Aorta (tissue), 5 donors: ENCODE data around the gene PACS2. TPM values are rescaled to one million over a fixed set of nuclear protein-coding genes. Genes with fewer than 3 reads are reported as not detected.

Source experiments
- ATAC-seq: fragments of 200-7000 bp; cut with Tn5 transposase; one replicate; pipeline ENCODE4 v1.9.1; 2022; ENCODE audit warnings: moderate library complexity; ENCODE audit not compliant: low FRiP score
- DNase-seq, 2 donors: peaks; one replicate each; pipeline ENCODE4 v3.0.0-alpha.2; 2020
- H3K27ac ChIP-seq, 2 donors: one replicate each; pipeline ENCODE4 v1.5.1; 2013; ENCODE audit warnings: low read length in 2 of 2, mild to moderate bottlenecking in 2 of 2, moderate library complexity in 2 of 2, control low read depth in 1 of 2, inconsistent platforms in 1 of 2, low read depth in 1 of 2
- H3K27me3 ChIP-seq, 2 donors: one replicate each; pipeline ENCODE4 v1.6.1; 2013; ENCODE audit warnings: control low read depth in 1 of 2, low read length in 1 of 2, mild to moderate bottlenecking in 1 of 2, moderate library complexity in 1 of 2; ENCODE audit not compliant: insufficient read depth in 2 of 2, control insufficient read depth in 1 of 2
- H3K36me3 ChIP-seq, 2 donors: one replicate each; pipeline ENCODE4 v1.6.1; 2013; ENCODE audit warnings: control low read depth in 1 of 2, low read length in 1 of 2, mild to moderate bottlenecking in 1 of 2; ENCODE audit not compliant: insufficient read depth in 2 of 2, control insufficient read depth in 1 of 2
- H3K4me1 ChIP-seq, 2 donors: one replicate each; pipeline ENCODE4 v1.6.1; 2013; ENCODE audit warnings: low read length in 2 of 2, control low read depth in 1 of 2, mild to moderate bottlenecking in 1 of 2, moderate library complexity in 1 of 2; ENCODE audit not compliant: insufficient read depth in 2 of 2, control insufficient read depth in 1 of 2
- H3K4me3 ChIP-seq, 2 donors: one replicate each; pipeline ENCODE4 v1.5.1; 2013; ENCODE audit warnings: low read length in 2 of 2, control low read depth in 1 of 2, mild to moderate bottlenecking in 1 of 2
- H3K9me3 ChIP-seq: one replicate; pipeline ENCODE4 v1.6.1; 2013; ENCODE audit warnings: mild to moderate bottlenecking, low read length; ENCODE audit not compliant: control insufficient read depth
- WGBS, 2 donors: extraction: QIAGEN DNeasy Blood & Tissue Kit; methylation state at CpG; one replicate each; pipeline ENCODE4 v1.1.7; 2013; 5-methylcytosine and 5-hydroxymethylcytosine counted together
- intact Hi-C, 2 donors: fragments of 100-400 bp; cut with DNase I; formaldehyde crosslinking; loops; one replicate each; pipeline versions ENCODE4 v1.14.2 to v1.15.0; 2022
- polyA plus RNA-seq, 2 donors: library from polyadenylated mRNA; stranded (reverse); fragments of 200-250 nt; gene quantifications; one replicate each; pipeline ENCODE4 v1.2.3, GENCODE V29; 2013
- total RNA-seq, 2 donors: library from RNA; stranded (reverse); fragmentation: NEBNext Ultra II Directional; extraction: Animal tissue kit (Norgen Biotek cat#: 25700); gene quantifications; one replicate each; pipeline ENCODE4 v1.2.1, GENCODE V29; 2021
- donor health status: healthy with polysubstance abuse.
- donor health status: Bipolar disorder and iron deficiency.
- donor health status: DM: no; HTN: no; CAD: no.
- donor health status: DM: no; HTN: no; CAD: no.
- donor health status: DM: yes; HTN: yes; CAD: no.

PACS2 gene
- total and polyA plus RNA-seq, 4 donors, result 17.2 to 140 (median 84.9) TPM

GRCh38 chr14:105316577-105316941, 2.0 kb downstream of the PACS2 start:
- no peaks in the 10 kb centered on the region for H3K9me3 ChIP-seq
- intact Hi-C loops, result no loop called here
- 87 to 88% methylated on average over 10 of the region's 10 CpGs for WGBS, 2 donors
- no peaks in the 10 kb centered on the region for H3K36me3 ChIP-seq
- no peak overlapping the region for H3K27ac ChIP-seq
- DNase-seq (no peak), ATAC-seq (no peak)
- H3K27me3 ChIP-seq, result no peaks in the 10 kb centered on the region
- no peaks in the 10 kb centered on the region for H3K4me1 ChIP-seq
- no peak overlapping the region for H3K4me3 ChIP-seq

DNA sequence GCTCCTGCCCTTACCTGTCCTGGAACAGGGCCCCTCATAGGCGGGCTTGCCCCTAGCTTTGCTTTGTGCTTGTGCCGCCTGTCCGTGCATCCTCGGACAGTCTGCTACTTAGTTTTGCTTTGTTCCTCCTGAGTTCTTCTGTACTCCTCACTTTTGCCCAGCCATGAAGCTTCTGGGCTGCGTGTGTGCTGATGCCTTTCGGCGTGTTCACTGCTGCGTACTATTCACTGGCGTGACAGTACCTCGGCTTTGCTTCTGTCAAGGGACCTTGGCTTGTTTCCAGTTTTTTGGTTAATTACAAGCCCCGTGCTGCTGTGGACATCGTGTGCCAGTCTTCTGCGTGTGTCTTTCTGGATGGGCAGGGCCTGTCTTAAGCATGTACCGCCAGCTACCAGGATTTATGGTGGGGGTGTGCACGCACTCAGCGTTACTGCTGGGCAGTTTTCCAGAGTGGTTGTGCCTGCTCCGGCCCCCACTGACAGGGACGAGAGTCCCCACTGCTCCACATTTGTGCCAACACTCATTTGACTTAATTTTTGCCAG, 2.5 kb downstream of the PACS2 start:
- H3K27ac ChIP-seq, result no peak overlapping the region
- no peaks in the 10 kb centered on the region for H3K36me3 ChIP-seq
- WGBS, 2 donors, result 55 to 57% methylated on average over 18 of the region's 18 CpGs
- H3K4me3 ChIP-seq, result no peak overlapping the region
- no peaks in the 10 kb centered on the region for H3K9me3 ChIP-seq
- intact Hi-C loops, result no loop called here
- DNase-seq, result no peak
- no peaks in the 10 kb centered on the region for H3K4me1 ChIP-seq
- no peak for ATAC-seq
- no peaks in the 10 kb centered on the region for H3K27me3 ChIP-seq

- H3K9me3 ChIP-seq, result no peaks in the 10 kb centered on the region
- peak overlapping the region in 1 of 2 donors; percentile 8 for H3K27ac ChIP-seq
- intact Hi-C loops, result no loop called here
- DNase-seq (peak in 1 of 2 donors; percentile 77), ATAC-seq (no peak)
- WGBS, 2 donors, result 37 to 38% methylated on average over 11 of the region's 11 CpGs
- H3K4me3 ChIP-seq, result no peak overlapping the region
- H3K27me3 ChIP-seq, result no peaks in the 10 kb centered on the region
- no peaks in the 10 kb centered on the region for H3K36me3 ChIP-seq
- H3K4me1 ChIP-seq, result no peaks in the 10 kb centered on the region
These were observed 3.0 kb downstream of the PACS2 start for GRCh38 chr14:105317546-105317945.

GRCh38 chr14:105322791-105323556, 8.4 kb downstream of the PACS2 start:
- intact Hi-C loops, result no loop called here
- DNase-seq (no peak), ATAC-seq (no peak)
- 64 to 66% methylated on average over 27 of the region's 27 CpGs for WGBS, 2 donors
- Histone ChIP-seq H3K4me3 (no peak overlapping the region), H3K36me3 (no peaks in the 10 kb centered on the region), H3K27ac (no peak overlapping the region), H3K27me3 (no peaks in the 10 kb centered on the region), H3K9me3 (no peaks in the 10 kb centered on the region), H3K4me1 (no peaks in the 10 kb centered on the region)

- no peaks in the 10 kb centered on the region for H3K27me3 ChIP-seq
- no peaks in the 10 kb centered on the region for H3K36me3 ChIP-seq
- H3K4me3 ChIP-seq, result no peak overlapping the region
- no peaks in the 10 kb centered on the region for H3K9me3 ChIP-seq
- 81 to 82% methylated on average over 13 of the region's 13 CpGs for WGBS, 2 donors
- ATAC-seq (no peak), DNase-seq (no peak)
- no peaks in the 10 kb centered on the region for H3K4me1 ChIP-seq
- H3K27ac ChIP-seq, result no peak overlapping the region
- intact Hi-C loops, result no loop called here
These were observed 9.1 kb downstream of the PACS2 start for GRCh38 chr14:105323663-105324062.

DNA sequence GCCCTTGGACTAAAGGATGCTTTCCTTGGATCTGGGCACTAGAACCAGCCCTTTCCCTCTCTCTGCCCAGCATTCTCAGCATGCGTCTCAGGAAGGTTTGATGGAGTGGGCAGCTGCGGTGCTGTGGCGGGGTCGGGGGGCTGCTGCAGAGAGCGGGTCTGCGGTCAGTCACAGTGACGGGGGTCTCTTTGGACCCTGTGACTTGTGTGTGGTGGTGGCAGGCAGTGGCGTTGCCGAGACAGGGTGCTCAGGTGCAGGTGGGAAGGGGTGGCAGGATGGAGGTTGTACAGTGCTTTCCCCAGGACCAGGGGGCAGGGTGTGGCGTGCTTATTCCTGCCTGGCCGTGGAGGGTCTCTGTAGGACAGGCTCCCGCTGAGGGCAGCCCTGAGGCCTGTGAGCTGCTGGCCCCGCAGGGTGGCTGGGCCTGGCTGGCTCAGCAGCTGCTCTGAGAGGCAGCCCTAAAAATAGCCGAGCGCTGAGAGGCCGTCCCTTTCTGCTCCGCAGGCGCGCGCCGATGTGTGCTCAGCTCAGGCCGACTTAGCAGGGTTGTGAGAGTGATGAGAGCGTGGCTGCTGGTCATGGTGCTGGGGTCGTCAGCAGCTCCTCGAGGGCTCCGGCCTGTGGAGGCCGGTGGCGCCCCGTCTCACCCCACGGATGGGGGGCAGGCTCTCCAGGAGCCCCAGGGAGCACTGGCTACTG, 9.7 kb downstream of the PACS2 start:
- H3K4me3 ChIP-seq, result no peak overlapping the region
- no peaks in the 10 kb centered on the region for H3K27me3 ChIP-seq
- intact Hi-C loops, result no loop called here
- H3K27ac ChIP-seq, result no peak overlapping the region
- no peaks in the 10 kb centered on the region for H3K36me3 ChIP-seq
- ATAC-seq (peak; percentile 69), DNase-seq (no peak)
- H3K4me1 ChIP-seq, result no peaks in the 10 kb centered on the region
- WGBS, 2 donors, result 36 to 39% methylated on average over 30 of the region's 30 CpGs
- no peaks in the 10 kb centered on the region for H3K9me3 ChIP-seq

- 53 to 62% methylated on average over 8 to 12 of the region's 12 CpGs for whole genome bisulfite sequencing, 2 donors
- DNase-seq, result no peak
- Histone ChIP-seq H3K27me3 (no peaks in the 10 kb centered on the region), H3K4me1 (no peaks in the 10 kb centered on the region), H3K9me3 (no peaks in the 10 kb centered on the region), H3K4me3 (no peak overlapping the region), H3K36me3 (no peaks in the 10 kb centered on the region), H3K27ac (no peak overlapping the region)
- intact Hi-C loops, result no loop called here
- no peak for ATAC-seq
These were observed 10.3 kb downstream of the PACS2 start for GRCh38 chr14:105324871-105325270.

DNA sequence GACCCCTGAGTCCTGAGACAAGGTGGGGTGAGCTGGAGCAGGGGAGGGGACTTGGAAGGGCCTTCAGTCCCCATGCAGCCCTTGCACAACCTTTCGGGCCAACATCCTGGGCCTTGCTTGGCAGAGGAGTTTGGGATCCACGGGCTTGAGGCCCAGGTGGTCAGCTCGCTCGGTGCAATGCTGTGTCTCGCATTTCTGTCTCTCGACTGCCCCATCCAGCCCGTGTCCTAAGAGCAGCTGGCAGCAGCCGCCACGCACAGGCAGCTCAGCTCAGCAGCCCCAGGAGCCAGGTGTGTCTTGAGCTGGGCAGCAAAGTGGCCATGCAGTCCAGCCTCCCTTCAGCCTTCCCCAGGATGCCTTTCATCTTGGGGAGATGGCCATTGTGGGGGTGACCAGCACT, 10.8 kb downstream of the PACS2 start:
- 92 to 93% methylated on average over 9 of the region's 9 CpGs for WGBS, 2 donors
- no peak overlapping the region for H3K4me3 ChIP-seq
- intact Hi-C loops, result no loop called here
- no peak overlapping the region for H3K27ac ChIP-seq
- no peaks in the 10 kb centered on the region for H3K27me3 ChIP-seq
- H3K9me3 ChIP-seq, result no peaks in the 10 kb centered on the region
- no peak for ATAC-seq
- H3K36me3 ChIP-seq, result no peaks in the 10 kb centered on the region
- no peaks in the 10 kb centered on the region for H3K4me1 ChIP-seq
- DNase-seq, result no peak
